AG09319 (cell line): ENCODE data around the gene KSR1.

Experiments
- DNase-seq: peaks from one replicate; pipeline ENCODE4 v3.0.0-alpha.2; 2010; ENCODE audit warnings: low read depth; ENCODE audit errors: extremely low read depth
- CTCF ChIP-seq: IDR thresholded peaks from 2 replicates; pipeline ENCODE4 v1.5.1; 2011; ENCODE audit warnings: low read depth, mild to moderate bottlenecking, inconsistent platforms, low read length, moderate library complexity

The KSR1 gene

GRCh38 chr17:27602721-27603420, 146.6 kb downstream of the KSR1 start:
- peak; percentile 19 for DNase-seq
- TF ChIP-seq CTCF = peak; percentile 97

- TF ChIP-seq CTCF = no peak
- no peak for DNase-seq
Observed at GRCh38 chr17:27603421-27603770, 147.1 kb downstream of the KSR1 start.

- no peak for DNase-seq
- TF ChIP-seq CTCF = no peak
Observed at GRCh38 chr17:27603880-27604794, 147.9 kb downstream of the KSR1 start.

- no peak for DNase-seq
Observed at GRCh38 chr17:27605409-27605808, 149.2 kb downstream of the KSR1 start.

GRCh38 chr17:27607521-27608091, 151.4 kb downstream of the KSR1 start:
- no peak for DNase-seq
- no peak for TF ChIP-seq CTCF

More at GRCh38 chr17:27605409-27605808, 149.2 kb downstream of the KSR1 start:
- TF ChIP-seq CTCF = no peak

- no peak for TF ChIP-seq CTCF
- no peak for DNase-seq
Observed at GRCh38 chr17:27608328-27609230, 152.3 kb downstream of the KSR1 start.
